H1 (cell line): ENCODE results near the gene CBX4.

Experiments
- ASH2L ChIP-seq: fragments of 200-600, 300-600 bp; sonication (generic); IDR thresholded peaks from one replicate; pipeline ENCODE4 v1.7.1; 2017; ENCODE audit warnings: low read length
- ATF3 ChIP-seq: IDR thresholded peaks from 2 replicates; pipeline ENCODE4 v1.6.1; 2011; ENCODE audit warnings: low read depth, mild to moderate bottlenecking, low read length; ENCODE audit not compliant: insufficient read depth
- CTCF ChIP-seq, 3 experiments: IDR thresholded peaks; 1 replicate in 2 of 3; 2 replicates in 1 of 3; pipeline versions ENCODE4 v1.5.1 to v1.6.1; 2011; ENCODE audit warnings: low read length in 3 of 3, mild to moderate bottlenecking in 3 of 3, inconsistent platforms in 2 of 3, low read depth in 1 of 3, moderate library complexity in 1 of 3; ENCODE audit not compliant: insufficient read depth in 1 of 3; ENCODE audit errors: control extremely low read depth in 1 of 3
- EZH2 ChIP-seq: fragments of 200-600 bp; sonication (generic); IDR thresholded peaks from 2 replicates; pipeline ENCODE4 v1.7.1; 2012; ENCODE audit warnings: low read depth, mild to moderate bottlenecking, moderate library complexity, low read length, inconsistent platforms; ENCODE audit not compliant: severe bottlenecking
- HDAC2 ChIP-seq, 2 experiments: fragments of 300-600 bp in 1 of 2; sonication (generic) in 1 of 2; IDR thresholded peaks; 2 replicates each; pipeline ENCODE4 v1.6.1; 2011 to 2012; ENCODE audit warnings: low read depth in 2 of 2, low read length in 2 of 2, mild to moderate bottlenecking in 2 of 2, moderate library complexity in 2 of 2, borderline replicate concordance in 1 of 2, inconsistent platforms in 1 of 2
- POLR2A ChIP-seq, 2 experiments: IDR thresholded peaks; 1 replicate in 1 of 2; 2 replicates in 1 of 2; pipeline ENCODE4 v1.6.1; 2011; ENCODE audit warnings: low read depth in 2 of 2, low read length in 2 of 2, mild to moderate bottlenecking in 2 of 2; ENCODE audit errors: control extremely low read depth in 1 of 2
- POLR2AphosphoS5 ChIP-seq: IDR thresholded peaks from 2 replicates; pipeline ENCODE4 v1.6.1; 2011; ENCODE audit warnings: low read depth, low read length
- RAD21 ChIP-seq, 2 experiments: IDR thresholded peaks in 1 of 2; conservative IDR thresholded peaks in 1 of 2; 2 replicates each; pipeline ENCODE4 v1.6.1; 2011; ENCODE audit warnings: low read depth in 2 of 2, low read length in 2 of 2, improper control_type of control experiment in 1 of 2, inconsistent platforms in 1 of 2, mild to moderate bottlenecking in 1 of 2, moderate library complexity in 1 of 2
- RFX5 ChIP-seq: IDR thresholded peaks from 2 replicates; pipeline ENCODE4 v1.6.1; 2011; ENCODE audit warnings: low read depth, low read length, improper control_type of control experiment, borderline replicate concordance
- RNF2 ChIP-seq: fragments of 200-900, 300-1000 bp; sonication (generic); IDR thresholded peaks from 2 replicates; pipeline ENCODE4 v1.7.1; 2016; ENCODE audit warnings: borderline replicate concordance, low read depth, mild to moderate bottlenecking, antibody characterized with exemption, low read length; ENCODE audit not compliant: poor library complexity, severe bottlenecking; ENCODE audit errors: missing control alignments

GRCh38 chr17:79791735-79792161 is 47.5 kb downstream of the CBX4 start:
- TF ChIP-seq RFX5 (no peak), CTCF (IDR thresholded peaks at IDR 0.05; ENCODE audit: control extremely low read depth in 1 of 3, insufficient read depth in 1 of 3, low read depth in 1 of 3, low read length in 3 of 3) (no peak), ATF3 (no peak), RAD21 (IDR thresholded peaks at IDR 0.05 in 1 of 2, conservative IDR thresholded peaks at IDR 0.05 in 1 of 2; ENCODE audit: low read depth in 2 of 2, low read length in 2 of 2) (no peak), POLR2A (IDR thresholded peaks at IDR 0.05; ENCODE audit: control extremely low read depth in 1 of 2, low read depth in 2 of 2, low read length in 2 of 2) (no peak), ASH2L (no peak), EZH2 (peak; percentile 97), RNF2 (peak; percentile 87), POLR2AphosphoS5 (no peak), HDAC2 (IDR thresholded peaks at IDR 0.05; ENCODE audit: borderline replicate concordance in 1 of 2, low read depth in 2 of 2, low read length in 2 of 2) (no peak)
